HT-29 (cell line): ENCODE measurements around the gene TSPAN9. TPM values are rescaled to one million over a fixed set of nuclear protein-coding genes. Genes with fewer than 3 reads are reported as not detected.
A peak's percentile ranks its signal among the peaks of the same experiment; 100 is the strongest.

Source experiments
- DNase-seq: peaks from one replicate; pipeline ENCODE4 v3.0.0-alpha.2; 2015; ENCODE audit warnings: low spot score
- total RNA-seq: library from RNA; depleted of rRNA; stranded (reverse); fragments of >200 nt; shearing (Covaris generic); gene quantifications from 2 replicates; pipeline ENCODE4 v1.2.3, GENCODE V29; 2014

TSPAN9 gene
- total RNA-seq, 1 experiment from 2014 or later: 11.3 TPM

DNA sequence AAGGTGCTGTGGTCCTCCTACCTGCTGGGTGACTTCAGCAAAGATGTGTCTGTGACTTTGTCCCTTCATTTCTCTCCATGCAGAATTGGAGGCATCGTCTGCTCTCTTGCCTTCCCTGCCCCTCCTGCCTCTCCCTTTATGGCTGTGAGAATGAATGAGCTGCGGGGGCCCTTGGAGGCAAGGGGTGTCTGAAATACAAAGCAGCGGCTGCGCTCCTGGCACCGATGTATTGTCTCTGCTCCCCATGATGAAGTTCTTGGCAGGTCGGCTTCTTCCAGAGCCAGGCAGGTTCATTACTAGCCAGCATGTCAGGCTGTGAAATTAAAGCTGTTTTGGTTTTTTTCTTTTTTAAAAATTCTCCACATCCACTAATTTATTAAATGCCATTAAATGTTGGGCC lies 194.5 kb downstream of the TSPAN9 start:
- DNase-seq: no peak

DNA sequence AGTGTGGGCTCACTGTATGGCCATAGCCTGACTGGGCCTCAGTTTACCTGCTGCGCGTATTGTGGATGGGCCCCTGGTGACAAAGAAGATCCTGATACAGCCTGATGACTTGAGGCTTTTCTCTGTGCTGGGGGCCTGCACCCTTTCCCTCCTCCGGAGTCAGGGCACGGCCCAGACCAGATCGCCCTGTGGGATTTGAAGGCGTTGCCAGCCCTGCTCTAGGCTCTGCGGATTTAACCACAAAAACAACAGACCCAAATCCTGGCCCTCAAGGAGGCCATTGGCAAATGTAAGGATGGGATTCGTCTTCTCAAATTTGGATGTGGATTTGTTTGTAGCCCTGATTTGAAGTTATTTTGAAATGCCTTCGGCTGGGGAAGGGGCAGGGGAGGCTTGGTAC lies 195.8 kb downstream of the TSPAN9 start:
- DNase-seq: no peak

DNA sequence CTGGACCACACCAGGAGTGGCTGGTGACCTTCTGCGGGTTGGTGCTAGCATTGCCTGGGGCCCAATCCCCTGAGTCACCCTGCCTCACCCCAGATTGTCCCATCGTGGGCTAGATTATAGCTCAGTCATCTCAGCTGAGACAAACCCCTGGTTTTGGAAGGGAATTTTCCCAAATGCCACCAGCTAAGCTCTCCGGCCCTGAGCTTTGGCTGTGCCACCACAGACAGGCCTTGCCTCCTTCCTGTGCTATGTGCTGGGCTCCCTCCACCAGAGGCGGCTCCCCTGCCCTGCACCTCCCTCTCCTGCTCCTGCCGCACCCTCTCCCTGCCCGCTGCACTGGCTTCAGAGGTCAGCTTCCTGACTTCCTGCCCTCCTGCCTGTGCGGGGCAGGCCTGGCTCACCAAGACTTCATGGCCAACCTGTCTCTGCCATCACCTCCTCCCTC lies 196.3 kb downstream of the TSPAN9 start:
- peak; percentile 34 for DNase-seq

DNA sequence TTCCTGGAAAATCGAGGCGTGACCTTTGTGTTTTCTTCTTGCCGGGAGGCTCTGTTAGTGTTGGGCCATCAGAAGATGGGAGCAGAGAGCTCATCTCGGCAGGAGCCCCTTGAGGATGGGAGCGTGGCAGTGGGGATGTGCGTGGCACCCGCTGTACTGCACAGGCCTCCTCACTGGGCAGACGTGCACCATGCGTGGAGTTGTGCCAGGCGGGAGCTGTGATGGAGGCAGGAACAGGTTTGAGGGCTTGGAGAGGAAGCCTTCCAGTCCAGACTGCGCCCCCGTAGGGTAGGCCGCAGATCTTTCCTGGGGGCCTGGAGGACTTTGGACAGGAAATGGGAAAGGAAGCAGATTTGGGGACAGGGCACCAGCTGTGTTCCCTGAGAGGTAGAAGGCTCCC lies 197.5 kb downstream of the TSPAN9 start:
- no peak for DNase-seq

DNA sequence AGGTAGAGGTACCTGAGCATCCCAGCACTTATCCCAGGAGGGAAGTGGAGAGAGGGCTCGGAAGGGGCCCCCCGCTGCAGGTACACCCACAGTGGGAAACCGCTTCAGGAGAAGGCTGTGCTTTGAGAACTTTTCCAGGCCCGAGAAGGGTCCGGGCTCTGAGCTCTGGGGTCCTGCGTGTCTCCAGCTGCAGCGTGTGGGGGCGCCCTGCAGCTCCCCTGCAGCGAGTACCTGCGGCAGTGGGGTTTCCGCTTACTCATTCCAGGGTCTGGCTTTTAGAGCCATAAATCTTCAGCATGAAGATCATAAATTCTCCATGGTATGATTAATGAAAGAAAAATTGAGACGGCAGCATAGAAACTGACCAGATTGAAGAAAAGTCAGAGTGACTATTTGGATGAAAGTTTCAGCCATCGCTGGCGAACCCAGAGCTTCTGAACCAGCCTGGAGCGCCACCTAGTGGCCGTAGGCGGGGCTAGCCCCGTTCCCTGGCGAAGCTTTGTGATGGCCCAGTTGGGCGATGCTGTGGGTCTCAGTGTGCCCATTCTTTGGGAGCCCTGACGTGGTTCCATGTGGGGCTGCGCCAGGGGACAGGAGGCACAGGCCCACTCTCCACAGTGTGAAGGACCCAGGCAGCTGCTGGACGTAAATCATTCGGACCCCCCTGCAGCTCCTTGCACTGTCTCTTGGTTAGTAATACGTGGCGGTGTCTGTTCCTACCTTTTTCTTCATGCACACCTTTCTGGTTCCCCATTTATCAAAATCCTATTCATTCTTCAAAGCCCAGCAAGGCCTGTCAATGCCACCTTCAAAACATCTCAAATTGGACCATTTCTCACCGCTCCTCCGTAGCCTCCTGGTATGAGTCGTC lies 198.2 kb downstream of the TSPAN9 start:
- DNase-seq: peak; percentile 76

DNA sequence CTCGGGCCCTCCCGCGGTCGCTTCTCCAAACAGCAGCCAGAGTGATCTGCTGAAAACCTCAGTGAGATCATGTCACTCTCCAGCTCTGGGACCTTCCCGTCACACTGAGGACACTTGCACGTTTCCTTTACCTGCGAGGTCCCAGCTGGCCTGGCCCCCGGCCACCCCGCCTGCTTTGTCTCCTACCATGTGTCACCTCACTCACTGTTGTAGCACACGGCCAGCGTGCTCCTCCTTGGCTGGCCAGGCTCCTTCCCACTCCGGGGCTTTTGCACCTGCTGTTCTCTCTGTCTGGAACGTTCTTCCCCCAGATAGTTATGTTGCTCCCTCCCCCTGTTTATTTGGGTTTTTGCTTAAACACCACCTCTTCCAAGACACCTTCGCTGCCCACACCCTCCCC lies 199.0 kb downstream of the TSPAN9 start:
- no peak for DNase-seq

DNA sequence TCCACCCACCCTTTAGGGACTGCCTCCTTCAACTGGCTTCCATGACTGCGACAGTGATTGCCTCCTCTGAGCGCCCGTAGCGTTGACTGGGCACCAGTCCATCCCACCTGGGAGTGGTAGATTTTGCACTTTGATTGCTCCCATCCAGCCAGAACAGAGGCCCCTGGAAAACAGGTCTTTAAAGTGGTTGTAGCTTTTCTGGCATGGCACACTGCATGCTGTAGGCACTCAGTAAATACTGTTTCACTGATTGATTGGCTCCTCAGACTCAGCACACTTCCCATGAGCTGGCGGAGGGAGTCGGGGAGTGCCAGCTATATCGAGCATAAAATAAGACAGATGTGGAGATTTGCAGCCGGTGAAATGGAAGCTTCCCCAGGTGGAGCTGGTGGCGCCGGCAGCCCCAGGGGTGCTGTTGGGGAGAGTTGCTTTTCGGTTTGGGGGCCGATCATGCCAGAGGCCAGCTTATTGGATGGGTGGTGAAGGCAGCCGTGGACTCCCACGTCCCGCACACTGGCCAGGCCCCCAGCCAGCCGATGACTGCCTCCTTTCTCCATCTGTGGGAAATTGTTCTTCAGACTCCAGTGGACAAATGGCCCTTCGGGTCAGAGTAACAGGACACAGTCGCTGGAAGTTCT lies 200.2 kb downstream of the TSPAN9 start:
- no peak for DNase-seq

DNA sequence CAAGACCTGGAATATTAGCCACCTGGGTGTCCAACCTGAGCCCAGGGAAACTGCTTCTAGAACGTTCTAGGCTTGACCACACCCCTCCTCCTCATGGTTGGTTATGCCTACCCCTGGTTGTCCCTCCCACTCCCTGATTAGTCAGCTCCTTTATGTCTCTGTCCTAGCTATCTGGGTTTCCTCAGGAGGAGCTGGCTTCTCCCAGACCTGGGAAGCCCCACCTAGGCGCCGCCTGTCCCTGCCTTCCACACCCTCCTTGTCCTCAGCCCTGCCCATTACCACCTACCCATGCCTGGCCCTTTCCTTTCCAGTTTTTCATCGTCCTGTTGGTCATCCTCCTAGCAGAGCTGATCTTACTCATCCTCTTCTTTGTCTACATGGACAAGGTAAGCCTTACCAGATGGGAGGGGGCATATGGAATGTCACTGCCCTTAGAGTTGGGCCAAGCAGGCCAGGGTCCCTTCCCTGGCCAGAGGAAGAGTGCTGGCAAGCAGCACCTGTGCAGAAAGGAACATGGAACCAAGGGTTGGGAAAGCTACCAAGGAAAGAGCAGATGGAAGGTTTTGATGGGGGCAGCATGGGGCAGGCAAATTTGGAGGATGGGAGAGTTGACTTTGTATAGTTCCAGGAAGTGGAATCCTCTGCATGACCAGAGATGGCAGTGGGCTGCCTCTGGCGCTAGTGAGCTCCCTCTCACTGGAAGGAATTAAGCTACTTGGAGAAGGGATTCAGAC lies 201.7 kb downstream of the TSPAN9 start:
- no peak for DNase-seq

DNA sequence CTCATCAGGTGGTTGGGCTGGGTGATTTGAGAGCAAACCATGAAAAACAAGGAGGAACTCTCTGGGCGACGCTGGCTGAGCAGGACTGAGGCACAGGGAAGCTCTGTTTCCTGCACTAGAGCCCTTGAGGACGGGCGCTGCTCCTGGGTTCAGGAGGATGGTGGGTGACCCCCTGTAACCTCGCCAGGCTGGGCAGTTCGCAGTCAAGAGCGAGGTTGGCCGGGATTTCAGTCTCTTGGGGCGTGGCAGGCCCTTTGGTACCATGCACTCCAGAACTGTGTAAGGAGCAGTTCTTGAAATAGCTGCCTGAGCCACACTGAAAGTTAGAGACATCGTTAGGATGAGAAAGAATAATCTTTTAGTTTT lies 202.2 kb downstream of the TSPAN9 start:
- DNase-seq: no peak

DNA sequence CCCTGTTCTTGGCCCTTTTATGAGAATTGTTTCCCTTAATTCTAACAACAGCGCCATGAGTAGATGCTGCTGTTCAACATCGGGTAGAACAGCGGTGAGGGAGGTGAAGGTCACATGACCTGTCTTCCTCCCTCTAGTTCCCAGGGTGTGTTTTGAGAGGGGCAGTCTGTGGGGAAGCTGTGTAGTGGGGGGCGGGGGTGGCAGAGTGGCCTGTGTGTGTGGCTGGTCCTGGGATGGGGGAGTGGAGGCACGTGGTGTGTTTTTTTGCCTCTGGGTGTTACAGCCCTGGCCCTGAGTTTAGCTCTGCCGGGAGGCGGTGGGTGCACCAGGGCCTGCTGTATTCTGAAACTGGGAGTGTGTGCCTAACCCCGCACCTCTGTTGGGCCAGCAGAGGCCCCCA lies 202.7 kb downstream of the TSPAN9 start:
- no peak for DNase-seq

DNA sequence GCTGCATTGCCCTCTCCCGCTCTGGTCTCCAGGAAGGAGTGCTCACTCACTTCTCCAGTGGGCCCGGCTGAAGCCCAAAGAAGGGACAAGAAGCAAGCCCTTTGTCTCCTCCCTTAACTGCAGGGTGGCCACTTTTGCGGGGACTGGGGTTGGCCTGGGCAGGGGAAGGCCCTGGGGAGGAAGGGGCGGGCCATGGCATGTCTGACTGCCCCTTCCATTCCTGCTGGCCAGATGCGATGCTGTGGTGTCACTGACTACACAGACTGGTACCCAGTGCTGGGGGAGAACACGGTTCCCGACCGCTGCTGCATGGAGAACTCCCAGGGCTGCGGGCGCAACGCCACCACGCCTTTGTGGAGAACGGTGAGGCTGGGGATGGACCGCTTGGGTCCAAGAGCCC lies 203.8 kb downstream of the TSPAN9 start:
- DNase-seq: no peak

DNA sequence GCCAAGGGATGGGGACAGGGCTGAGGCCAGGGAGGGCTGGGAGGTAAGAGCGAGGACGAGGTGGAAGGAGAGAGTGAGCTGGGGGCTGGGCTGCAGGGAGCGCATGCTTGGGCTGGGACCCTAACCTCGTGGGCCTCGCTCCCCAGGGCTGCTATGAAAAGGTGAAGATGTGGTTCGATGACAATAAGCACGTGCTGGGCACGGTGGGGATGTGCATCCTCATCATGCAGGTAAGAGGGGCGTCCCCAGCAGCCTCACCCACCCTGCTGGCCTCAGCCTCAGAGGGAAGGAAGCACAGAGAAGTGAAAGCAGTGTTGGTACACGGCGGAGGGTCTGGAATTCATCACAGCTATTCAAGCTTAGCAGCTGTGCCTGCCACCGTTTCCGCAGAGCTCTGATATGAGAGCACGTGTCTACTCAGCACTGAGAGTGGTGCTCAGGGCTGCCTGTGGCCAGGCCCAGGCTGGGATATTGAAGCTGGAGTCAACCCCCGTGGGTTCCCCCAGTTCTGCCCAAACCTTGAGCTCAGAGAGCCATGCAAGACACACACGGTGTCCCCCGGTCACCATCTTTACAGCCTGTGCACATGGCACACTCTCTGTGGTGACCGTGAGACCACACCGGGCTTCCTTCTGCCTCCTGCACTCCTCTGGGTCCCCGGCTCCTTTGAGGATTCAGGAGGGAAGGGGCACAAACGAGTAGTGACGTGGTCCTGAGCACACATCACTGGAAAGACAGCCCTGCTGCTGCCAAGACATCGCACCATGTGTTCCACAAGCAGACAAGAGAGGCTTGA lies 204.6 kb downstream of the TSPAN9 start:
- DNase-seq: no peak

DNA sequence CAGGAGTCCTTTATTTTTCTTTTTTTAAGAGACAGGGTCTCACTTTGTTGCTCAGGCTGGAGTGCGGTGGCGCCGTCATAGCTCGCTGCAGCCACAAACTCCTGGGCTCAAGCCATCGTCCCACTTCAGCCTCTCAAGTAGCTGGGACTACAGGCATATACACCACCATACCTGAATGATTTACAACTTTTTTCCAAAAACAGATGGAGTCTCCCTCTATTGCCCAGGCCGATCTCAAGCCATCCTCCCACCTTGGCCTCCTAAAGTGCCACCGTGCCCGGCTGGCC lies 205.1 kb downstream of the TSPAN9 start:
- no peak for DNase-seq

DNA sequence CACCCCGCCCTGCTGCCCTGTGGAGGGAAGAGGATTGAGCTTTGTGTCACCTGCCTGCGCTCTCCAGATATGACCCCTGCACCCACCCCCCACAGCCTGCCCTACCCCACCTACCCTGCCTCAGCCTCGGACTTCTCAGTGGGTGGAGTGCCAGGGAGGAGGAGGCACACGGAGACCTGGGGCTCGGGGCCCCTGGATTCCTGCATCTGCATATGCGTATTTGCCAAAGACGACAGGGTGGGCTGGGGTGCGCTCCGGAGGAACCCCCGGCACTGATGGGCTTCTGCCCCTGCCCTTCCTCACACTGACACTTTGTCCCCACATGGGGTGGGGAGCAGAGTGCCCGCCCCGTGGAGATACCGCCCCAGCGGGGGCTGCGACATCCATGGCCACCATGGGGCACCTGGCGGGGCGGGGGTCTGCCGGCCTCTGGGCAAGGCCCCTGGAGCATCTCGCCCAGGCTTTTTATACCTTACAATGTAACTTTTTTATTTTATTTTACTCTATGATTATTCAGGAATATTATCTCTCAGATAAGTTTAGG lies 206.0 kb downstream of the TSPAN9 start:
- DNase-seq: no peak

DNA sequence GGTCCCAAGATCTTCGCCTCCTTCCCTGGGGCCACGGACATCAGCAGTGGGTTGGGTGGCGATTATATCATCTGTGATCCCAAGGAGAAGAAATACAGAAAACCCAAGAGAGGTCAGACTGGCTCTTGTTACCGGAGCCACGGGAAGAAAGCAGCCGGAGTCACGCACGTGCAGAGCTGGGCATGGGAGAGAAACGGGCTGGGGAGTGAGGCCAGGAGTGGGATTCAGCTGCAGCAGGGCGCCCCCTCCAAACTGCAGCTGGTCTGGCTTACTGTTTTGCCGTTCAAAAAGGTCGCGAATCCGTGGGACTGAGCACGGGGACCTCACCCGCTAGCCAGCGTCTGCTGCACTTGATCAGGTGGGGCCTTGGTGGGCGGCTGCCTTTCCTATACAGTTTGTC lies 207.2 kb downstream of the TSPAN9 start:
- no peak for DNase-seq

DNA sequence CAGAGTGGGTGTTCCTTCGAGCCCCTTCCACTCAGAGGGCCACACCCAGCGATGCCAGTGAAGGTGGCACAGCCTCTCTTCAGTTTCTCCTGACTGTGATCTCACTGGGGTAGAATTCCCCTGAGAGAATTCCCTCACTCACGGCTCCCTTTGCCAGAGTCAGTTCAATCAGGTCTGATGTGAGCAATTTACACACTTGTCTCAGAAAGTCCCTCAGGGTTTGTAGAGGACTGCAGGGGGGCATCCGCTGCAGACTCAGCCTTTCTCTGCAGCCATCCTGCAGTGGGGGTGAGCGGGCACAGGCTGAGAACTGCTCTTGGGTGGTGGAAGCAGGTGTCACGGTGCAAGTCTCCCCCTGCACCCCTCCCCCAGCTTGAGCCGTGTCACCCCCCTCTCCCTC lies 208.4 kb downstream of the TSPAN9 start:
- DNase-seq: no peak

DNA sequence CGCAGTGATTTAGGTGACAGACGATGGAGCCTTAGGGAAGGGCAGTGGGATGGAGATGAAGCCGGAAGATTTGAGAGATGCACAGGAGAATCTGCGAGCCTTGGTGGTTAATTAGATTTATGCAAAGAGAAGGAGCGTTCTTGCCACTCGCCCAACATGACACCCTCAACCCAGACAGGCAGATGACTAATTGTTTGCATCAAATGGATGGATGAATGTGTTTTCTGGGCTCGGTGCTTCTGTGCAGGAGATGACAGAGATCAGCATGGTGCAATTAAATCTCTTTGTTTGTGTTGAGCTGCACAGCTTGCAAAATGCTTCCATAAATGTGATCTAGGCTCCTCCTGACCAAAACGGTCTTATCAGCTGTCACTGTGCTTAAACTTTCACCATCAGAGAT lies 211.5 kb downstream of the TSPAN9 start:
- no peak for DNase-seq

DNA sequence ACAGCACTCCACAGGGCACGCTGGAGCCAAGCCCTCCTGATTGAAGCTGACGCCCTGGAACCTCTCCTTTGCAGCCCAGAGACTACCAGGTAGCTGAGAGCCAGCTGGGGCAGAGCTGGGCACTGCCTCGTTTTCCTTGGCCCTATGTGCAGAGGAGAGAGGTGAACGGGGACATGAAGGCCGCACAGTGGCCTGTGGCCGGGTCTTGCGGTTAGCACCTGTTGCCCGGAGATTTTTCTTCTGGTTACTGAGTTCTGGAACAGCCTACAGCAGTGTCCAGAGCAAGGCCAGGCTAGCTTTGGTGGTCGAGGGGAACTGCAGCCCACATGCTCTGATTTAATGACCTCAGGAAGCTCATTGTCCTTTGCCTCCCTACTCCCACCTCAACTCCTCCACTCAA lies 212.5 kb downstream of the TSPAN9 start:
- DNase-seq: no peak

DNA sequence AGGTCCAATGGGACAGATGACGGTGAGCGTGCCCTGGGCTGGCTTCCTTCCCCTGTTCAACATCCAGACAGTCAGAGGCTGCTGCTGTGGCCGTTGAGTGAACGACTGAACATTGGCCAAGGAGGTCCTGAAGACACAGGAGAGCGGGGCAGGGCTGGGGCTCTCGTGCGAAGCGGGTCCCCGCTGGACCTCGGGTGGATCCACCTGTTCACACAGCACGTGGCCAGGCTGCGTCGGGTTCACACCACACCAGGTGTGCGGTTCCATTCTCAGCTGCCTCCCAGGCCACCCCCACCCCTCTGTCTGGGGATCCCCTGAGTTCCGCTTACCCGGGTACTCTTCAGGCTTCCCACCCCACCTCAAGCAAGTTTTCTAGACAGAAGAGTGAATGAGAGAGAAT lies 214.8 kb downstream of the TSPAN9 start:
- no peak for DNase-seq

DNA sequence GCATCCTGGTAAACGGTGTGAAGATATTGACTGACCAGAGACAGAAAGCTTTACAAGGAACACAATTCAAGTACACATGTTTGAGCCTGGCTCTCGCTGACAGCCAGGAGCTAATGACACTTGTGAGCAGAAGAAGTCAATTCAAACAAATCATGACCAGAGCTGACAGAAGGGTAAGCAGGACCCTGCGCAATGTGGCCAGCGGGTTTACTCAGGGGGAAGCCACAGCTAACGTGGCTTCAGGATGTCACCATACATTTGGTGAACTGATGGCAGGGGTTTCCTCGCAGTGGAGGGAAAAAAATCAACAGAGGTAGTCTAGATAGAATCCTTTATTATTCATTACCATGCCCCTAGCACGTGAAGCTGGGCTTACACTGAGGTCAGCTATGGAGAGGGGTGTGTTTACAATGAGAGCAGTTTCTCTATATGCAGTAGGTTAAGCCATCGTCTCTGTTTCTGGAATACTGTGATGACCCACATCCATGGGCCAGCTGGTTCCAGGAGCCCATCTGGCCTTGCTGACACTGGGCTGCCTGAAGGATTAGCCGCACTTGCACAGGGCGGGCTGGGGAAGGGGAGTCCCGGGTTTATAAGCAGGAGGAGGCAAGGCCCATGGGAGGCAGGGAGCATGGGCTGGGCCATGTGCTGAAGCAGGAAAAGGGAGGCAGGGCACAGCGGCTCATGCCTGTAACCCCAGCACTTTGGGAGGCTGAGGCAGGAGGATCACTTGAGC lies 215.7 kb downstream of the TSPAN9 start:
- DNase-seq: no peak
